HL-60 (cell line): ENCODE results near the gene SNRPD3.

Experiments used
- POLR2AphosphoS5 ChIP-seq: IDR thresholded peaks from 2 replicates; pipeline ENCODE4 v1.6.1; 2012; ENCODE audit warnings: low read depth
- SPI1 ChIP-seq: IDR thresholded peaks from 2 replicates; pipeline ENCODE4 v1.6.1; 2012; ENCODE audit warnings: low read depth, mild to moderate bottlenecking, borderline replicate concordance
- TF ChIP-seq, protein P1 (sequence below): IDR thresholded peaks from one replicate; pipeline ENCODE4 v1.5.1; 2011; ENCODE audit warnings: low read length, control low read depth, inconsistent platforms; ENCODE audit not compliant: insufficient read depth
- TF ChIP-seq, protein P2 (sequence below): IDR thresholded peaks from 2 replicates; pipeline ENCODE4 v1.6.1; 2012; ENCODE audit warnings: low read depth; ENCODE audit not compliant: insufficient replicate concordance

DNA sequence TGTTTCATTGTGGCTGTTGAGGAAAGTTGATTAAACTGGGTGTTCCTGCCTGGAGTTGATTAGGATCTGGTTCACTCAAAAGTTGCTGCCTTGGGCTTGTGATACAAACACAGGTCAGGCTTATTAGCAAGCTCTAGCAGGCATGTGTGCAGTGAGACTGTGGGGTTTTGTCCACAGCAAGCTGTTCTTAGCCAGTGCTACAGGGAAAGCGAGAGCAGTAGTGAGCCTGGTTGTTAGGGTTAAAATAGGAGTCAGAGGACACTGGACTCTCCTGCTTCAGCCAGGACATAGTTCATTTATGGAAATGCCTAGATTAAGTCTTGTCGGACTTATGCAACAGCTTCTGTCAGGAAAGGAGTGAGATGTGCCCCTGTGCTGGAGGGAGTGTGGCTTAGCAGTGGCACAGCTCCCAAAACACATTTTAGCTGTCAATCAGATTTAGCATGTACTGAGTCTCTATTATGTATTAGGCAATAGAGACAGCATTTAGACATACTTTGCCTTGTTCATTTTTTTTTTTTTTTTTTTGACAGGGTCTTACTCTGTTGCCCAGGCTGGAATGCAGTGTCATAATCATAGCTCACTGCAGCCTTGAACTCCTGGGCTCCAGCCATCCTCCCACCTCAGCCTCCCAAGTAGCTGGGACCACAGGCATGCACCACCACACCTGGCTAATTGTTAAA is 8.7 kb downstream of the SNRPD3 start:
- TF ChIP-seq, protein P1, sequence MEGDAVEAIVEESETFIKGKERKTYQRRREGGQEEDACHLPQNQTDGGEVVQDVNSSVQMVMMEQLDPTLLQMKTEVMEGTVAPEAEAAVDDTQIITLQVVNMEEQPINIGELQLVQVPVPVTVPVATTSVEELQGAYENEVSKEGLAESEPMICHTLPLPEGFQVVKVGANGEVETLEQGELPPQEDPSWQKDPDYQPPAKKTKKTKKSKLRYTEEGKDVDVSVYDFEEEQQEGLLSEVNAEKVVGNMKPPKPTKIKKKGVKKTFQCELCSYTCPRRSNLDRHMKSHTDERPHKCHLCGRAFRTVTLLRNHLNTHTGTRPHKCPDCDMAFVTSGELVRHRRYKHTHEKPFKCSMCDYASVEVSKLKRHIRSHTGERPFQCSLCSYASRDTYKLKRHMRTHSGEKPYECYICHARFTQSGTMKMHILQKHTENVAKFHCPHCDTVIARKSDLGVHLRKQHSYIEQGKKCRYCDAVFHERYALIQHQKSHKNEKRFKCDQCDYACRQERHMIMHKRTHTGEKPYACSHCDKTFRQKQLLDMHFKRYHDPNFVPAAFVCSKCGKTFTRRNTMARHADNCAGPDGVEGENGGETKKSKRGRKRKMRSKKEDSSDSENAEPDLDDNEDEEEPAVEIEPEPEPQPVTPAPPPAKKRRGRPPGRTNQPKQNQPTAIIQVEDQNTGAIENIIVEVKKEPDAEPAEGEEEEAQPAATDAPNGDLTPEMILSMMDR: no peak
- TF ChIP-seq, protein P2, sequence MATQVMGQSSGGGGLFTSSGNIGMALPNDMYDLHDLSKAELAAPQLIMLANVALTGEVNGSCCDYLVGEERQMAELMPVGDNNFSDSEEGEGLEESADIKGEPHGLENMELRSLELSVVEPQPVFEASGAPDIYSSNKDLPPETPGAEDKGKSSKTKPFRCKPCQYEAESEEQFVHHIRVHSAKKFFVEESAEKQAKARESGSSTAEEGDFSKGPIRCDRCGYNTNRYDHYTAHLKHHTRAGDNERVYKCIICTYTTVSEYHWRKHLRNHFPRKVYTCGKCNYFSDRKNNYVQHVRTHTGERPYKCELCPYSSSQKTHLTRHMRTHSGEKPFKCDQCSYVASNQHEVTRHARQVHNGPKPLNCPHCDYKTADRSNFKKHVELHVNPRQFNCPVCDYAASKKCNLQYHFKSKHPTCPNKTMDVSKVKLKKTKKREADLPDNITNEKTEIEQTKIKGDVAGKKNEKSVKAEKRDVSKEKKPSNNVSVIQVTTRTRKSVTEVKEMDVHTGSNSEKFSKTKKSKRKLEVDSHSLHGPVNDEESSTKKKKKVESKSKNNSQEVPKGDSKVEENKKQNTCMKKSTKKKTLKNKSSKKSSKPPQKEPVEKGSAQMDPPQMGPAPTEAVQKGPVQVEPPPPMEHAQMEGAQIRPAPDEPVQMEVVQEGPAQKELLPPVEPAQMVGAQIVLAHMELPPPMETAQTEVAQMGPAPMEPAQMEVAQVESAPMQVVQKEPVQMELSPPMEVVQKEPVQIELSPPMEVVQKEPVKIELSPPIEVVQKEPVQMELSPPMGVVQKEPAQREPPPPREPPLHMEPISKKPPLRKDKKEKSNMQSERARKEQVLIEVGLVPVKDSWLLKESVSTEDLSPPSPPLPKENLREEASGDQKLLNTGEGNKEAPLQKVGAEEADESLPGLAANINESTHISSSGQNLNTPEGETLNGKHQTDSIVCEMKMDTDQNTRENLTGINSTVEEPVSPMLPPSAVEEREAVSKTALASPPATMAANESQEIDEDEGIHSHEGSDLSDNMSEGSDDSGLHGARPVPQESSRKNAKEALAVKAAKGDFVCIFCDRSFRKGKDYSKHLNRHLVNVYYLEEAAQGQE: no peak
- no peak for TF ChIP-seq POLR2AphosphoS5
- no peak for TF ChIP-seq SPI1
